ENCODE measurements around the gene PADI3. TPM values are rescaled to one million over a fixed set of nuclear protein-coding genes. Genes with fewer than 3 reads are reported as not detected.

Gene PADI3
- total and polyA plus RNA-seq, 2 donors (not counting 3 experiments of a cell fraction or from before 2014, with no cell fraction given) = not detected

DNA sequence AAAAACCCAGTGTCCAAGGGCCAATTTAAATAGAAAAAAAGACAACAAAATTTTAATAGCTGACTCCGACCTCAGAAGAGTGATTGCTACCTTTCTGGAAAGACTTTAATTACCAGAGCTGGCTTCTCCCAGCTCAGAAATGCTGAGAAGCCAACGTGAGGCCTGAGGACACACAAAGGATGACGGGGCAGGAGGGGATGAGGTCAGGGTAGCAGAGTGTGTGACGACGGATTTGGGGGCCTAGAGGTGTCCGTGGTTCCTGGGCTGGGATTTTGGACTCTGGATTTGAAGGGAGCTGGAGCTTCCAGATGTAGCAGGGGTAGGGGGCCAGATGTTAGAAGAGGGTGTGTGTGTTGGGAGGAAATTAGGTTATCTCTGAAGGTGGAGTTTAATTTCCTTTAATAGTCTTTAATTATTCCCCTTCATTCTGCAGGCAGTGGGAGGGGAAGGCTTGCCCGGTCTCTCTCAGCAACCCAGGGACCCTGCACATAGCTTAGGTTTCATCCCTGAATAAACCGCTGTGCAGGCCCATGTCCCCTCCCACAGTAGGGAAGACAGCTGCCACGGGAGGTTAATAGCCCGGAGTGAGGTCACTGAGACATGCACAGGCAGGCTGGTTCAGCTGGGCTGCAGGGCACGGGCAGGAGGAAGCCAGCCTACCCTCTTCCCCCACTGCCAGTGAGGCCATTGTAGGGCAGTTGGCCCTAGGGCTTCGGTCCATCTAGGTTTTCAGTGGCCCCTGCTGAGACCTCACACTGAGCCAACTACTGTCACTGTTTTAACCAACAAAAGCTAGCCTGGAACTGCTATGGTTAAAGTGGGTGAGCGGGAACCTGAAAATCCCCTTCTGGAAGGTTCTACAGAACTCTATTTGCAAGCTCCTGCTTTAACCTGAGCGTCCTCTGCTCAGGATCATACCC is 3.8 kb upstream of the PADI3 start:
- FAIRE-seq = no peak
- Histone ChIP-seq H3K4me1 (ENCODE audit: control insufficient read depth, extremely low read depth, insufficient read depth, low read length) (no peaks in the 10 kb centered on the region), H4K20me1 (replicated peaks; ENCODE audit: control insufficient read depth, extremely low read depth, insufficient read depth, low read length) (no peaks in the 10 kb centered on the region), H3K9me1 (replicated peaks; ENCODE audit: control insufficient read depth, extremely low read depth, insufficient read depth, low read length) (no peaks in the 10 kb centered on the region), H3K9me3 (replicated peaks; ENCODE audit: control insufficient read depth, insufficient read depth, low read length) (no peaks in the 10 kb centered on the region), H3K27me3 (ENCODE audit: control insufficient read depth in 2 of 2, insufficient read depth in 2 of 2, low read length in 2 of 2) (peaks cover 4 to 8% of the 10 kb centered on the region in 2 experiments), H3K4me3 (replicated peaks in 1 of 3; ENCODE audit: insufficient read depth in 1 of 3, low read depth in 1 of 3, low read length in 3 of 3) (no peak overlapping the region), H2AFZ (ENCODE audit: low read depth, low read length) (no peak overlapping the region), H3K79me2 (ENCODE audit: control insufficient read depth, insufficient read depth, low read length) (no peaks in the 10 kb centered on the region), H3K9ac (replicated peaks; ENCODE audit: extremely low read depth, insufficient read depth, low read length) (no peak overlapping the region), H3K4me2 (ENCODE audit: insufficient read depth, low read length) (no peak overlapping the region), H3K27ac (ENCODE audit: insufficient read depth, low read depth, low read length) (no peak overlapping the region), H3K36me3 (ENCODE audit: control insufficient read depth in 2 of 2, extremely low read depth in 1 of 2, insufficient read depth in 2 of 2, low read length in 2 of 2) (no peaks in the 10 kb centered on the region)
- ChIA-PET POLR2A (no interaction called here), CTCF (interaction anchor here (0.8 to 2.1 kb wide), 6 partner anchors 8 to 120 kb away, joined by 3 to 6 read pairs (median 4); no protein-coding TSS in a partner anchor)
- dilution Hi-C loops (cut with MboI; ENCODE audit: extremely low pct_ligation_motif_present, low sequenced_read_pairs) (no loop called here), intact Hi-C loops (cut with micrococcal nuclease) (no loop called here)
- BruUV-seq (replicated peaks) = no TSS peak
- no peak for TF ChIP-seq GATA2 (IDR thresholded peaks at IDR 0.05; ENCODE audit: insufficient read depth, insufficient read length, low read depth, low read length)
- no peak for TF ChIP-seq CTCF (IDR thresholded peaks at IDR 0.05; ENCODE audit: extremely low read depth in 1 of 2, insufficient read depth in 1 of 2, low read depth in 1 of 2, low read length in 2 of 2)
- no peak for TF ChIP-seq FOS (IDR thresholded peaks at IDR 0.05; ENCODE audit: borderline replicate concordance, insufficient read depth, low read length)
- TF ChIP-seq MYC (IDR thresholded peaks at IDR 0.05; ENCODE audit: low read depth, low read length) = no peak
- no peak for TF ChIP-seq JUN (IDR thresholded peaks at IDR 0.05; ENCODE audit: borderline replicate concordance, insufficient read depth, insufficient read length, low read depth)
- TF ChIP-seq, protein P1, sequence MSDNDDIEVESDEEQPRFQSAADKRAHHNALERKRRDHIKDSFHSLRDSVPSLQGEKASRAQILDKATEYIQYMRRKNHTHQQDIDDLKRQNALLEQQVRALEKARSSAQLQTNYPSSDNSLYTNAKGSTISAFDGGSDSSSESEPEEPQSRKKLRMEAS (IDR thresholded peaks at IDR 0.05; ENCODE audit: insufficient read depth, insufficient read length) = no peak
- TF ChIP-seq POLR2A (IDR thresholded peaks at IDR 0.05; ENCODE audit: low read depth, low read length) = no peak
- no peak for TF ChIP-seq EZH2 (IDR thresholded peaks at IDR 0.05; ENCODE audit: borderline replicate concordance, low read depth, low read length, severe bottlenecking)
- TF ChIP-seq POLR2AphosphoS5 (IDR thresholded peaks at IDR 0.05; ENCODE audit: insufficient read depth, low read depth, low read length) = no peak
- DNase-seq (ENCODE audit: low read depth, low spot score) = no peak

Data from endothelial cell of umbilical vein (primary cell).